Thyroid gland (tissue), 4 donors: ENCODE measurements around the gene ZRANB2.

Experiments used
- CTCF ChIP-seq, 6 experiments: fragments of 200-600 bp in 3 of 6; fragments of 450-650 bp in 3 of 6; sonication (generic) in 3 of 6; IDR thresholded peaks; one replicate each; pipeline ENCODE4 v1.5.1; 2016 to 2019; ENCODE audit warnings: antibody characterized with exemption in 6 of 6, mild to moderate bottlenecking in 2 of 6, inconsistent platforms in 1 of 6, moderate library complexity in 1 of 6
- POLR2A ChIP-seq, 2 donors: fragments of 450-650 bp; IDR thresholded peaks; one replicate each; pipeline ENCODE4 v1.6.1; 2017; ENCODE audit warnings: antibody characterized with exemption in 2 of 2, mild to moderate bottlenecking in 2 of 2, moderate library complexity in 1 of 2

GRCh38 chr1:71023515-71023914, 57.3 kb downstream of the ZRANB2 start:
- no peak for TF ChIP-seq CTCF (IDR thresholded peaks at IDR 0.05)
- TF ChIP-seq POLR2A (IDR thresholded peaks at IDR 0.05): no peak
